ENCODE results near the gene SLC23A1.

Gene SLC23A1

GRCh38 chr5:139404484-139404840 lies 21.4 kb upstream of the SLC23A1 start:
- DNase-seq: peak; percentile 58
- H3K27me3 ChIP-seq (ENCODE audit: insufficient read depth, low read depth, severe bottlenecking): no peaks in the 10 kb centered on the region
- peak overlapping the region; percentile 52 for H3K4me3 ChIP-seq (ENCODE audit: low read depth, low read length)
- H3K9me3 ChIP-seq (ENCODE audit: severe bottlenecking): no peaks in the 10 kb centered on the region
- H3K36me3 ChIP-seq: no peaks in the 10 kb centered on the region
- TF ChIP-seq CTCF (IDR thresholded peaks at IDR 0.05; ENCODE audit: low read depth, low read length): no peak
- peak overlapping the region; percentile 73 for H3K27ac ChIP-seq

GRCh38 chr5:139403787-139404483 lies 20.8 kb upstream of the SLC23A1 start, which contains the start of gene SPATA24:
Gene SPATA24, minus strand, starts transcription at chr5:139404089. Its CDS starts 29 bp downstream, at chr5:139404060.
- peak within 1 kb of the TSS; percentile 52 for H3K4me3 ChIP-seq (ENCODE audit: low read depth, low read length)
- H3K36me3 ChIP-seq: no peaks in the 10 kb centered on the region
- peak within 1 kb of the TSS; percentile 73 for H3K27ac ChIP-seq
- no peak for TF ChIP-seq CTCF (IDR thresholded peaks at IDR 0.05; ENCODE audit: low read depth, low read length)
- no peaks in the 10 kb centered on the region for H3K9me3 ChIP-seq (ENCODE audit: severe bottlenecking)
- no peaks in the 10 kb centered on the region for H3K27me3 ChIP-seq (ENCODE audit: insufficient read depth, low read depth, severe bottlenecking)
- DNase-seq: peak; percentile 98

GRCh38 chr5:139403418-139403786 lies 20.3 kb upstream of the SLC23A1 start:
- DNase-seq: no peak
- H3K27me3 ChIP-seq (ENCODE audit: insufficient read depth, low read depth, severe bottlenecking): no peaks in the 10 kb centered on the region
- H3K4me3 ChIP-seq (ENCODE audit: low read depth, low read length): peak overlapping the region; percentile 52
- H3K27ac ChIP-seq: peak overlapping the region; percentile 73
- H3K36me3 ChIP-seq: no peaks in the 10 kb centered on the region
- no peak for TF ChIP-seq CTCF (IDR thresholded peaks at IDR 0.05; ENCODE audit: low read depth, low read length)
- no peaks in the 10 kb centered on the region for H3K9me3 ChIP-seq (ENCODE audit: severe bottlenecking)

GRCh38 chr5:139402561-139403158 lies 19.6 kb upstream of the SLC23A1 start:
- Histone ChIP-seq H3K9me3 (ENCODE audit: severe bottlenecking) (no peaks in the 10 kb centered on the region), H3K36me3 (no peaks in the 10 kb centered on the region), H3K4me3 (ENCODE audit: low read depth, low read length) (no peak overlapping the region), H3K27me3 (ENCODE audit: insufficient read depth, low read depth, severe bottlenecking) (no peaks in the 10 kb centered on the region), H3K27ac (no peak overlapping the region)
- TF ChIP-seq CTCF (IDR thresholded peaks at IDR 0.05; ENCODE audit: low read depth, low read length): peak; percentile 67
- DNase-seq: peak; percentile 50

GRCh38 chr5:139401546-139401945 lies 18.4 kb upstream of the SLC23A1 start:
- no peak for TF ChIP-seq CTCF (IDR thresholded peaks at IDR 0.05; ENCODE audit: low read depth, low read length)
- no peak overlapping the region for H3K4me3 ChIP-seq (ENCODE audit: low read depth, low read length)

More at GRCh38 chr5:139401546-139401945, 18.4 kb upstream of the SLC23A1 start:
- H3K9me3 ChIP-seq (ENCODE audit: severe bottlenecking): no peaks in the 10 kb centered on the region
- no peaks in the 10 kb centered on the region for H3K27me3 ChIP-seq (ENCODE audit: insufficient read depth, low read depth, severe bottlenecking)
- no peak for DNase-seq
- H3K27ac ChIP-seq: no peak overlapping the region
- no peaks in the 10 kb centered on the region for H3K36me3 ChIP-seq
